ENCODE measurements around the gene KRT6A.

GRCh38 chr12:52539083-52539820, 46.2 kb upstream of the KRT6A start:
- no peak for TF ChIP-seq EZH2phosphoT487 (IDR thresholded peaks at IDR 0.05; ENCODE audit: borderline replicate concordance, low read length)
- TF ChIP-seq, protein P1, sequence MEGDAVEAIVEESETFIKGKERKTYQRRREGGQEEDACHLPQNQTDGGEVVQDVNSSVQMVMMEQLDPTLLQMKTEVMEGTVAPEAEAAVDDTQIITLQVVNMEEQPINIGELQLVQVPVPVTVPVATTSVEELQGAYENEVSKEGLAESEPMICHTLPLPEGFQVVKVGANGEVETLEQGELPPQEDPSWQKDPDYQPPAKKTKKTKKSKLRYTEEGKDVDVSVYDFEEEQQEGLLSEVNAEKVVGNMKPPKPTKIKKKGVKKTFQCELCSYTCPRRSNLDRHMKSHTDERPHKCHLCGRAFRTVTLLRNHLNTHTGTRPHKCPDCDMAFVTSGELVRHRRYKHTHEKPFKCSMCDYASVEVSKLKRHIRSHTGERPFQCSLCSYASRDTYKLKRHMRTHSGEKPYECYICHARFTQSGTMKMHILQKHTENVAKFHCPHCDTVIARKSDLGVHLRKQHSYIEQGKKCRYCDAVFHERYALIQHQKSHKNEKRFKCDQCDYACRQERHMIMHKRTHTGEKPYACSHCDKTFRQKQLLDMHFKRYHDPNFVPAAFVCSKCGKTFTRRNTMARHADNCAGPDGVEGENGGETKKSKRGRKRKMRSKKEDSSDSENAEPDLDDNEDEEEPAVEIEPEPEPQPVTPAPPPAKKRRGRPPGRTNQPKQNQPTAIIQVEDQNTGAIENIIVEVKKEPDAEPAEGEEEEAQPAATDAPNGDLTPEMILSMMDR (IDR thresholded peaks at IDR 0.05; ENCODE audit: low read depth, low read length, poor library complexity, severe bottlenecking), result no peak
